ENCODE measurements around the gene TTI1. TPM values are rescaled to one million over a fixed set of nuclear protein-coding genes. Genes with fewer than 3 reads are reported as not detected.
A peak's percentile ranks its signal among the peaks of the same experiment; 100 is the strongest.

TTI1 gene
- polyA plus RNA-seq, 1 donor from 2014 or later: 20.0 TPM

GRCh38 chr20:37977786-37978185, 55.5 kb downstream of the TTI1 start:
- Histone ChIP-seq H2AFZ (ENCODE audit: low read depth, low read length) (no peak overlapping the region), H3K9me3 (ENCODE audit: low read length) (no peaks in the 10 kb centered on the region), H3K4me2 (ENCODE audit: low read length) (no peak overlapping the region), H3K4me3 (ENCODE audit: low read length) (peak overlapping the region; percentile 47), H3K79me2 (replicated peaks; ENCODE audit: insufficient read depth, low read length) (no peaks in the 10 kb centered on the region), H4K20me1 (ENCODE audit: insufficient read depth) (no peaks in the 10 kb centered on the region), H3K9ac (ENCODE audit: low read length) (peak overlapping the region; percentile 54), H3K9me2 (ENCODE audit: insufficient read depth, low read length) (no peaks in the 10 kb centered on the region), H3K27me3 (ENCODE audit: insufficient read depth, low read depth, low read length) (no peaks in the 10 kb centered on the region), H3F3A (ENCODE audit: insufficient read depth, low read length, poor library complexity, severe bottlenecking) (no peaks in the 10 kb centered on the region), H3K27ac (ENCODE audit: low read length) (peak overlapping the region; percentile 53), H3K36me3 (ENCODE audit: insufficient read depth, low read length) (no peaks in the 10 kb centered on the region)
- TF ChIP-seq CTCF (IDR thresholded peaks at IDR 0.05; ENCODE audit: poor library complexity, severe bottlenecking) (no peak), SMC3 (conservative IDR thresholded peaks at IDR 0.05; ENCODE audit: poor library complexity) (no peak), POLR2AphosphoS5 (IDR thresholded peaks at IDR 0.05) (no peak), EP300 (conservative IDR thresholded peaks at IDR 0.05; ENCODE audit: poor library complexity, severe bottlenecking) (no peak), MXI1 (conservative IDR thresholded peaks at IDR 0.05; ENCODE audit: poor library complexity, severe bottlenecking) (no peak), TAF1 (IDR thresholded peaks at IDR 0.05; ENCODE audit: low read depth) (no peak), EZH2 (IDR thresholded peaks at IDR 0.05; ENCODE audit: borderline replicate concordance, insufficient read depth, low read length, poor library complexity, severe bottlenecking) (no peak), RAD21 (conservative IDR thresholded peaks at IDR 0.05) (no peak), REST (IDR thresholded peaks at IDR 0.05; ENCODE audit: borderline replicate concordance) (no peak)

GRCh38 chr20:37977338-37977737, 55.9 kb downstream of the TTI1 start:
- Histone ChIP-seq H3K9me2 (ENCODE audit: insufficient read depth, low read length) (no peaks in the 10 kb centered on the region), H3K9ac (ENCODE audit: low read length) (peak overlapping the region; percentile 54), H3K27ac (ENCODE audit: low read length) (peak overlapping the region; percentile 53), H4K20me1 (ENCODE audit: insufficient read depth) (no peaks in the 10 kb centered on the region), H3K9me3 (ENCODE audit: low read length) (no peaks in the 10 kb centered on the region), H3K4me3 (ENCODE audit: low read length) (peak overlapping the region; percentile 47), H3F3A (ENCODE audit: insufficient read depth, low read length, poor library complexity, severe bottlenecking) (no peaks in the 10 kb centered on the region), H3K4me2 (ENCODE audit: low read length) (no peak overlapping the region), H3K27me3 (ENCODE audit: insufficient read depth, low read depth, low read length) (no peaks in the 10 kb centered on the region), H3K36me3 (ENCODE audit: insufficient read depth, low read length) (no peaks in the 10 kb centered on the region), H3K79me2 (replicated peaks; ENCODE audit: insufficient read depth, low read length) (no peaks in the 10 kb centered on the region), H2AFZ (ENCODE audit: low read depth, low read length) (no peak overlapping the region)
- TF ChIP-seq TAF1 (IDR thresholded peaks at IDR 0.05; ENCODE audit: low read depth): no peak
- no peak for TF ChIP-seq SMC3 (conservative IDR thresholded peaks at IDR 0.05; ENCODE audit: poor library complexity)
- no peak for TF ChIP-seq CTCF (IDR thresholded peaks at IDR 0.05; ENCODE audit: poor library complexity, severe bottlenecking)
- no peak for TF ChIP-seq MXI1 (conservative IDR thresholded peaks at IDR 0.05; ENCODE audit: poor library complexity, severe bottlenecking)
- TF ChIP-seq EP300 (conservative IDR thresholded peaks at IDR 0.05; ENCODE audit: poor library complexity, severe bottlenecking): no peak
- no peak for TF ChIP-seq REST (IDR thresholded peaks at IDR 0.05; ENCODE audit: borderline replicate concordance)
- no peak for TF ChIP-seq RAD21 (conservative IDR thresholded peaks at IDR 0.05)
- TF ChIP-seq POLR2AphosphoS5 (IDR thresholded peaks at IDR 0.05): no peak
- no peak for TF ChIP-seq EZH2 (IDR thresholded peaks at IDR 0.05; ENCODE audit: borderline replicate concordance, insufficient read depth, low read length, poor library complexity, severe bottlenecking)

Data from neural cell (in vitro differentiated cells).